ENCODE measurements around the gene ABHD14A.

Gene ABHD14A

GRCh38 chr3:52018319-52019000 is 43.6 kb downstream of the ABHD14A start:
- Histone ChIP-seq H3K4me3 (replicated peaks; ENCODE audit: insufficient read depth, low read length) (no peak overlapping the region), H3K27me3 (ENCODE audit: insufficient read depth, poor library complexity, severe bottlenecking) (no peaks in the 10 kb centered on the region), H3K27ac (replicated peaks) (no peak overlapping the region)
- TF ChIP-seq GABPA (IDR thresholded peaks at IDR 0.05; ENCODE audit: low read depth) (no peak), REST (IDR thresholded peaks at IDR 0.05; ENCODE audit: insufficient replicate concordance, low read depth) (no peak), SPI1 (IDR thresholded peaks at IDR 0.05; ENCODE audit: borderline replicate concordance, low read depth) (no peak), CTCF (IDR thresholded peaks at IDR 0.05; ENCODE audit: insufficient read depth, low read length) (no peak), POLR2AphosphoS5 (IDR thresholded peaks at IDR 0.05; ENCODE audit: low read depth) (no peak)
- no peak for DNase-seq (ENCODE audit: low read depth in 1 of 2, low spot score in 1 of 2)

GRCh38 chr3:52019352-52020080 is 44.7 kb downstream of the ABHD14A start:
- no peak overlapping the region for H3K4me3 ChIP-seq (replicated peaks; ENCODE audit: insufficient read depth, low read length)
- H3K27ac ChIP-seq (replicated peaks), result no peak overlapping the region
- no peaks in the 10 kb centered on the region for H3K27me3 ChIP-seq (ENCODE audit: insufficient read depth, poor library complexity, severe bottlenecking)
- TF ChIP-seq CTCF (IDR thresholded peaks at IDR 0.05; ENCODE audit: insufficient read depth, low read length) (no peak), SPI1 (IDR thresholded peaks at IDR 0.05; ENCODE audit: borderline replicate concordance, low read depth) (no peak), REST (IDR thresholded peaks at IDR 0.05; ENCODE audit: insufficient replicate concordance, low read depth) (no peak), POLR2AphosphoS5 (IDR thresholded peaks at IDR 0.05; ENCODE audit: low read depth) (no peak), GABPA (IDR thresholded peaks at IDR 0.05; ENCODE audit: low read depth) (no peak)
- DNase-seq (ENCODE audit: low read depth in 1 of 2, low spot score in 1 of 2), result no peak

GRCh38 chr3:52020796-52021195 is 45.9 kb downstream of the ABHD14A start:
- Histone ChIP-seq H3K27me3 (ENCODE audit: insufficient read depth, poor library complexity, severe bottlenecking) (no peaks in the 10 kb centered on the region), H3K27ac (replicated peaks) (no peak overlapping the region), H3K4me3 (replicated peaks; ENCODE audit: insufficient read depth, low read length) (no peak overlapping the region)
- TF ChIP-seq REST (IDR thresholded peaks at IDR 0.05; ENCODE audit: insufficient replicate concordance, low read depth) (no peak), GABPA (IDR thresholded peaks at IDR 0.05; ENCODE audit: low read depth) (no peak), SPI1 (IDR thresholded peaks at IDR 0.05; ENCODE audit: borderline replicate concordance, low read depth) (no peak), POLR2AphosphoS5 (IDR thresholded peaks at IDR 0.05; ENCODE audit: low read depth) (no peak), CTCF (IDR thresholded peaks at IDR 0.05; ENCODE audit: insufficient read depth, low read length) (no peak)
- DNase-seq (ENCODE audit: low read depth in 1 of 2, low spot score in 1 of 2), result no peak

Data from HL-60 (cell line).